Renal cortex interstitium (tissue), 15 donors: Measurements from ENCODE around the gene KCNMB4. TPM values are rescaled to one million over a fixed set of nuclear protein-coding genes. Genes with fewer than 3 reads are reported as not detected.

ENCODE experiments used
- DNase-seq, 11 donors: peaks; one replicate each; pipeline ENCODE4 v3.0.0-alpha.2; 2013; ENCODE audit warnings: low read depth in 9 of 11, low spot score in 4 of 11; ENCODE audit errors: extremely low read depth in 1 of 11
- long read RNA-seq, 16 experiments: transcript quantifications; one replicate each; lab custom pipeline, GENCODE V29; 2026
- polyA plus RNA-seq, 3 donors: library from polyadenylated mRNA; unstranded; fragments of 120-200 nt; gene quantifications; one replicate each; pipeline ENCODE4 v1.2.1, GENCODE V29; 2013; ENCODE audit not compliant: insufficient read length in 3 of 3

The KCNMB4 gene, protein sequence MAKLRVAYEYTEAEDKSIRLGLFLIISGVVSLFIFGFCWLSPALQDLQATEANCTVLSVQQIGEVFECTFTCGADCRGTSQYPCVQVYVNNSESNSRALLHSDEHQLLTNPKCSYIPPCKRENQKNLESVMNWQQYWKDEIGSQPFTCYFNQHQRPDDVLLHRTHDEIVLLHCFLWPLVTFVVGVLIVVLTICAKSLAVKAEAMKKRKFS
- polyA plus RNA-seq = 10 to 100 TPM; 18.4 to 25.7 (median 20.7) TPM
- long read RNA-seq, donor 1, full-length matches to known transcripts = 12 of 12 reads
- long read RNA-seq, donor 1, partial matches to known transcripts = 0 of 12 reads
- long read RNA-seq, donor 1, other reads (novel, unspliced or antisense) = 0 of 12 reads
- long read RNA-seq, donor 2, full-length matches to known transcripts = 9 of 9 reads
- long read RNA-seq, donor 2, partial matches to known transcripts = 0 of 9 reads
- long read RNA-seq, donor 2, other reads (novel, unspliced or antisense) = 0 of 9 reads
- long read RNA-seq, donor 3, full-length matches to known transcripts = 18 of 18 reads
- long read RNA-seq, donor 3, partial matches to known transcripts = 0 of 18 reads
- long read RNA-seq, donor 3, other reads (novel, unspliced or antisense) = 0 of 18 reads
- long read RNA-seq, donor 4, full-length matches to known transcripts = 16 of 16 reads
- long read RNA-seq, donor 4, partial matches to known transcripts = 0 of 16 reads
- long read RNA-seq, donor 4, other reads (novel, unspliced or antisense) = 0 of 16 reads
- long read RNA-seq, donor 5 = 0 reads
- long read RNA-seq, donor 6, full-length matches to known transcripts = 12 of 12 reads
- long read RNA-seq, donor 6, partial matches to known transcripts = 0 of 12 reads
- long read RNA-seq, donor 6, other reads (novel, unspliced or antisense) = 0 of 12 reads
- long read RNA-seq, donor 7, full-length matches to known transcripts = 11 of 11 reads
- long read RNA-seq, donor 7, partial matches to known transcripts = 0 of 11 reads
- long read RNA-seq, donor 7, other reads (novel, unspliced or antisense) = 0 of 11 reads
- long read RNA-seq, donor 8, full-length matches to known transcripts = 21 of 27 reads
- long read RNA-seq, donor 8, partial matches to known transcripts = 6 of 27 reads
- long read RNA-seq, donor 8, other reads (novel, unspliced or antisense) = 0 of 27 reads
- long read RNA-seq, donor 9, full-length matches to known transcripts = 14 of 14 reads
- long read RNA-seq, donor 9, partial matches to known transcripts = 0 of 14 reads
- long read RNA-seq, donor 9, other reads (novel, unspliced or antisense) = 0 of 14 reads
- long read RNA-seq, donor 10, full-length matches to known transcripts = 12 of 12 reads
- long read RNA-seq, donor 10, partial matches to known transcripts = 0 of 12 reads
- long read RNA-seq, donor 10, other reads (novel, unspliced or antisense) = 0 of 12 reads
- long read RNA-seq, donor 11, full-length matches to known transcripts = 11 of 11 reads
- long read RNA-seq, donor 11, partial matches to known transcripts = 0 of 11 reads
- long read RNA-seq, donor 11, other reads (novel, unspliced or antisense) = 0 of 11 reads
- long read RNA-seq, donor 12, full-length matches to known transcripts = 3 of 3 reads
- long read RNA-seq, donor 12, partial matches to known transcripts = 0 of 3 reads
- long read RNA-seq, donor 12, other reads (novel, unspliced or antisense) = 0 of 3 reads
- long read RNA-seq, donor 13 = 0 reads
- long read RNA-seq, donor 14, full-length matches to known transcripts = 16 of 16 reads
- long read RNA-seq, donor 14, partial matches to known transcripts = 0 of 16 reads
- long read RNA-seq, donor 14, other reads (novel, unspliced or antisense) = 0 of 16 reads
- long read RNA-seq, donor 15, full-length matches to known transcripts = 6 of 6 reads
- long read RNA-seq, donor 15, partial matches to known transcripts = 0 of 6 reads
- long read RNA-seq, donor 15, other reads (novel, unspliced or antisense) = 0 of 6 reads
- long read RNA-seq, donor 16, full-length matches to known transcripts = 27 of 27 reads
- long read RNA-seq, donor 16, partial matches to known transcripts = 0 of 27 reads
- long read RNA-seq, donor 16, other reads (novel, unspliced or antisense) = 0 of 27 reads

DNA sequence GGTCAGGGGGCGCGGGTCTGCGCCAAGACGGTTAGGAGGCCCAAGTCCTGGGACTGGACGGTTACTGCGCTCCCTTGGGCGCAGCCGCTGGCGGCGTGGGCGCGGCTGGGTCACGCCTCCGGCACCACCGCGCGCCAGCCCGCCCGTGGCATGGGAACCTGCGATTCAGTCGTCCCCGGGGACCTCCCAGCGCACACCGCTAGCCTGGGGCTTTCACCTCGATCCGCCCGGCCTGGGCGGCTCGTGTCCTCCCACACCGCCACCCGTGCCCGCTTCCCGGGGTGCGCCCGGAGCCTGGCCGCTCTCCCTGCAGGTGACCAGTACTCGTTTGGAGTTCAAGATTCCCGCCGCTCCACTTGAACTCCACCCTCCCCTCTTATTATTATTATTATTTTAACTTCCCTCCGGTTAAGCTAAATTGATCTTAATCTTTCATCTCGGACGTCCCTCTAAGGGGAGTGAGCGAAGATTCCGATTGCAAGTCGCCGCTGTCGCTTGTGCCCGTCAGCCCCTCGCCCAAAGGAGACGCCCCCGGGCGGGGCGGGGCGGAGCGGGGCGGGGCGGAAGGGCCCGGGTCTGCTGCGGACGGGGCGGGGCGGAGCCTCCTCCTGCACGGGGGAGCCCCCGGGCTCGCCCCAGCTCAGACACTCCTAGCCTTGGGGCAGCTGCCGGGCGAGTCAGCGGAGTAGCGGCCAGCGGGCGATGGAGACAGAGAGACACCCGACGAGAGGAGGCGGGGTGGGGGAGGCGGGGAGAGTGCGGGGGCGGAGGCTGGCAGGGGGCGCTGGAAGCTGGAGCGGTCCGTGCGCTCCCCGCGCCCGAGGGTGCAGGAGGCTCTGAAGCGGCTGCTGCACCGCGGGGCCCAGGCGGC lies at the start of gene KCNMB4:
Gene KCNMB4 (plus strand): TSS at position 643 of the 871 bp plus-strand sequence. CDS start 445 bp downstream, outside the sequence.
- peak in 9 of 11 donors; percentile 30 to 70 (median 66) for DNase-seq

DNA sequence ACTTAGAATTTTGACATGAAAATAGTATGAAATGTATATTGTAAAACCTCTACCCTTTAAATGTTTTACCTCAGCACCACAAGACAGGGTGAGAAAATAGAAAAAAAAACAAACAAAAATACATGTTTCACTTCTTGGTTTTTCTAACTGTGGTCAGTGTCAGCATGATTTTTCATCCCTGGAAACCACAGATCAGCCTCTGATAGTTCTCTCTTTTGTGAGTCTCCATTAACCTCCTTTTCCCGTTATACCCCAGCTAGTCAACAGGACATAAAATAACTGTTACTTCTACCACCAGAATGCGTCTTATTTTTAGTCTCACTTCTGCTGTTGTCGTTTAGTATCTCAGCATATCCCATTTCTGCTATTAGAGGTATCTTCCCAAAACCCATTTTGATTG lies 48.3 kb upstream of the KCNMB4 start:
- DNase-seq = peak in 1 of 11 donors; percentile 0

DNA sequence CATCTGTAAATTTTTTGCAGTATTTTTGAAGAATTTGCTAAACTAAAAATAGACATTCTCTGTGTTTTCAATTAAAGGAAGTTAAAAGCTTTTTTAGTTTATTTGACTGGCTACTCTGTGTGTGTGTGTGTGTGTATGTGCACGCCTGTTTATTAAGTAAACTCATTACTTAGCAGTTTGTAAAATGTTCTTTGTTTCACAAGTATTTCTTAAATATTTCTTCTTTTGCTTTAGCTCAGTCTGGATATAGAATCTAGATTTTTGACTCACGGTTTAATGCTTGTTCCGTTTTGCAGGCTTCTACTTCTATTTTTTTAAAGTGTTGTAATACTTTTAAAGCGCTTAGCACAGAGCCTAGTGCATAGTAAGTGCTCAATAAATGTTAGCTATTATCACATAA lies 46.5 kb upstream of the KCNMB4 start:
- no peak for DNase-seq

DNA sequence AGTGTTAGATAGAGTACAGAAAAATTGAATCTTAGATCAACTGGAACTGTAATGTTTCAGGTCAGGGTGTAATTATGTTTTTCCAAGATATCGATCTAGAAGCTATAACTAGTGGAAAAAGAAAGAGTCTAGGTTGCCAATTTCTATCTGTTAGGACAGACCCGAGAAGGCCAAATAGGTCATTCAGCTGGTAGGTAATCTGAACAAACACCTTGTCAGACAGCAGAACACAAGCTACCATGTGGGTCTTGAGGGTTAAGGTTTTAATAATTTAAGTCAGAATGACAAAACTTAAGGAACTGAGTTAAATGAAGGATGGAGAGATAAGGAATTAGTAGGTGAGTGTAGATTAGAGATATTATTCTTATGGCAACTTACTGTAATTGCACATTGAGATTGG lies 44.9 kb upstream of the KCNMB4 start:
- no peak for DNase-seq

DNA sequence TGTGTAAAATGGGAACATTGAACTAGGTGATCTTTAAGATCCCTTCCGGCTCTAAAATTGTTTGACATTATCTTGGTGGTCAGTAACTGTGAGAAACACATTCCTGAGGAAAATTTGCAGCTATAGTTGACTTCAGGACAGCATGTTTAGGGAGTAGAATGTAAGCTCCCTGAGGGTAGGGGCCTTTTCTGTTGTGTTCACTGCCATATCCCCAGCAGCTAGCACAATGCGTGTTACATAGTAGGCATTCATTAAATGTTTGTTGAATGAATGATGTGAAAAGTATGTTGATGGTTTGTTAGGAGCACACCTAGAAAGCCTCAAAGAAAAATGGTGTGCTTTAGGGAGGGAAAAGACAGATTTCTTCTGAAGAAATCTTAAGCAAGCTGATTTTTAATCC lies 38.5 kb upstream of the KCNMB4 start:
- DNase-seq = no peak

DNA sequence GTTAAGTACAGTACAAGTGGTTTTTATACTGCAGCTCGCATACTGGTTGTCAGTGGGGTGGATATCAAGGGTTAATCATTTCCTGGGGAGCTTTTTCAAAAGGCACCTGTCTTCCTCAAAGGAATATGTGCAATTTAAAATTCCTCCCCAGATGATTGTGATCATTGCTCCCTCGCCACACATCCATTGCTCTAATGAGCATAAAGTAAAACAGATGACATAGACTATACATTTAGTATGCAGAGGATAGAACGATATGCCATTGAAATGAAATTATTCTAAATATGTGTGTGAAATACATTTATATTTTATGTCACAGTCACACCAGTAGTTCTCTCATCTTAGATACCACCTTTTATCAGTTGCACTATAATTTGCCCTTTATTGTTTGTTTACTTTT lies 36.4 kb upstream of the KCNMB4 start:
- no peak for DNase-seq

DNA sequence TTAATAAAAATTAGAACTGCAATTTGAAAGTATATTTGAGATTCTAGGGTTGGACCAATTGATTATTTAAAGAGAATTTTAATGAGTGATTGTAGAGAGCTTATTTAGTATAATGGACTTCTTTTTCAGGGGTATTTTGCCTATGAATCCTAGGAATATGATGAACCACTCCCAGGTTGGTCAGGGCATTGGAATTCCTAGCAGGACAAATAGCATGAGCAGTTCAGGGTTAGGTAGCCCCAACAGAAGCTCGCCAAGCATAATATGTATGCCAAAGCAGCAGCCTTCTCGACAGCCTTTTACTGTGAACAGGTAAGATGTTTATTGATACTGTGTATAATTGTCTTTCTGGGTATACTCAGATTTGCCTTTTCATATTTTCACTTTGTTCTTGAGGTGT lies 35.9 kb upstream of the KCNMB4 start:
- DNase-seq = no peak

DNA sequence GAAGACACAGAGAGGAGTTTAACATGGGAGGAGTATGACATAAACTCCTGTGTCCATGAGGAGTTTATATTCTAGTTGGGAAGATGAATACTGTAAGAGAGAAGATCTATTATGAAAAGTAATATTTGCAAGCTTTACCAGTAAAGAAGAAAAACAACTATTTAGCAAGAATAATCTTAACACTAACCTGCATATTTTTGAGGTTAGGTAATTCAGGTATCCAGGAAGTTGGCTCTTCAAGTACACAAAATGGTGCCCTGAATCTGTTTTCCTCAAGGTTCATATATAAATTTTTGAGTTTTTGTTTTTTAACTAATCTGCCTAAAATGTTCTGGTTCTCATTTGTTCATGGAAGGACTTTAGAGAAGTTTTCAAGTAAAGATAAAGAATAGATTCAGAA lies 33.9 kb upstream of the KCNMB4 start:
- DNase-seq = no peak

DNA sequence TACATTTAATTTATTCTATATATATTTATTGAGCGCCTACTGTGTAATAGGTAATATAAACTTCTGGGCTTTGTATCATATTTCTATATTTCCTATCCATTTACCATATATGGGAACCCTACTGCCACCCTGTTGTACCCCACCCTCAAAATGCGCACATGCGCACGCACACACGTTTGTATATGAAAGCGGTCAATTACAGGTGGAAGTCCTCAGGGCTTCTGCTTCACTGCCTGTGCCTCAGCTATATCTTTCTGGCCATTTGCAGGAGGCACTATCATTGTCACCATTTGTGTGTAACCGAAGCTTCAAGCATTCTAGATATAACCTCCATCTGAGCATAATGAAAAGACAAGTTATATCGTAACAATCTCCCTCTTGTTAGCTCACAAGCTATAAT lies 31.3 kb upstream of the KCNMB4 start:
- DNase-seq = no peak

DNA sequence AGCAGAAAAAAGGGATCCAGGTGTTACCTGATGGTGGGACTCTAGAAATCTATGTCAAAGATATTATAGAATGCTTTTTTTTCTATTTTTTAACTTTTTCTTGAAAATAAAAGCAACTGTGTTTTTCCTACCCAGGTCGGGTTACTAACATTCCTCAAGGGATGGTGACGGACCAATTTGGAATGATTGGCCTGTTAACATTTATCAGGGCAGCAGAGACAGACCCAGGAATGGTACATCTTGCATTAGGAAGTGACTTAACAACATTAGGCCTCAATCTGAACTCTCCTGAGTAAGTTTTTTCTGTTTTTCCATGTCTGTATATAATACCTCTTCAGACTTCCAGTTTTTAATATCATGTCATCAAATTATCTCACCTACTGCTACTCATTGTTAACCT lies 27.6 kb upstream of the KCNMB4 start:
- no peak for DNase-seq

DNA sequence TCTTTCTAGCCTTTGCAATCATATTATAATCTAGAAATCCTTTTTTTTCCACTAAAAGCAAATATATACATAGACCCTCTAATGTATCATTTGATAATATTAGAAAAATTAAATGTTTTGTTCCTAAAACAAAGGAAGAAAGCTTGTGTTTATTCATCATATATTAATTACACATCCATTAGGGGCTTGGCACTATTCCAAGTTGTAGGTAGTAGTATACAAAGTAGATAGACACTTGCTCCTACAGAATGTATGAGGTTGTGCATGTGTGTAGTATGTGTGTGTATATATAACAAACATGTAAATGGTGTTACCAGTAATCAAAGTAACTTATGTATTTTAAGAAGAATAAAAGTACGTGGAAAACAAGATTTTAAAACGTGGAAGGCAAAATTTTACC lies 15.0 kb upstream of the KCNMB4 start:
- DNase-seq = no peak

DNA sequence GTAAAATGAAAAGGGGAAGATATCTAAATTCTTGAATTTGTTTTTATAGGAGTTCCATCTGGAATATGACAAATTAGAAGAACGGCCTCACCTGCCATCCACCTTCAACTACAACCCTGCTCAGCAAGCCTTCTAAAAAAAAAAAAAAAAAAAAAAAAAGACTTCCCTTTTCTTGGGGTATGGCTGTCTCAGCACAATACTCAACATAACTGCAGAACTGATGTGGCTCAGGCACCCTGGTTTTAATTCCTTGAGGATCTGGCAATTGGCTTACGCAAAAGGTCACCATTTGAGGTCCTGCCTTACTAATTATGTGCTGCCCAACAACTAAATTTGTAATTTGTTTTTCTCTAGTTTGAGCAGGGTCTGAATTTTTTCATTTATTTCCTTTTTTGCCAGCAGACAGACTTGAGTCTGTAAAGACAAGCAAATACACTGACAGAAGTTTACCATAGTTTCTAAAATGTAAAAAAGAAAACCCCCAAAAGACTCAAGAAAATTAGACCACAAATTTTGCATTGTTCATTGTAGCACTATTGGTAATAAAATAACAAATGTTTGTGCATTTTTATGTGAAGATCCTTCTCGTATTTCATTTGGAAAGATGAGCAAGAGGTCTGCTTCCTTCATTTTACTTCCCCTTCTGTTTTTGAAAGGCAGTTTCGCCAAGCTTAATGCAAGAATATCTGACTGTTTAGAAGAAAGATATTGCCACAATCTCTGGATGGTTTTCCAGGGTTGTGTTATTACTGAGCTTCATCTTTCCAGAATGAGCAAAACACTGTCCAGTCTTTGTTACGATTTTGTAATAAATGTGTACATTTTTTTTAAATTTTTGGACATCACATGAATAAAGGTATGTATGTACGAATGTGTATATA lies 12.1 kb upstream of the KCNMB4 start:
- DNase-seq = no peak

DNA sequence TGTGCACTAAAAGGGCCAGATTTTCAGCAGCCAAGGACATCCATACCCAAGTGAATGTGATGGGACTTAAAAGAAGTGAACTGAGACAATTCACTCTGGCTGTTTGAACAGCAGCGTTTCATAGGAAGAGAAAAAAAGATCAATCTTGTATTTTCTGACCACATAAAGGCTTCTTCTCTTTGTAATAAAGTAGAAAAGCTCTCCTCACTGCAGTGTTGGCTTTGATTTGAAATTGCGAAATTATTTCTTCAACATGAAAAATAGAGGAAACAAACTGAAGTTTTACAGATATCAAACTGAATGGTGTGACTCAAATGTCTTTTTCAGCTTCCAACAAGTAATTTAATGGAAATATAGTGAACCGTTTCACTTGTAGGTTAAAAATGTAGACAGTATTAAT lies 11.3 kb upstream of the KCNMB4 start:
- DNase-seq = no peak

DNA sequence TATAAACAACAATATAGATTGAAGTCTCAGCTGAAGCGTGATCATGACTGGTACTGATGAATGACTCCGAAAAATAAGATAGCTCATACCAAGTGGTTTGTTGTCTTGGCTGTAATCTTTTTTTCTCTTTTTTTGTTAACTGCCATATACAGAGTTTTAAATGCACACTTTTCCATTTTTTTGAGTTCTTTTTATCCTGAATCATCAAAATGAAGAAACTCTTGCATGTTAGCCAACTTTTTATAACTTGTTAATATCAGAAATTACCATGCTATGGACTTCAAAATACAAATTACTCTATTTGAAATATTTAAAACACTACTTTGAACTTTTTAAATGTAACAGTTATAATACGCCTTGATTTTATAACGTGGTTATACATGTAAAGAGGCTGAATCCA lies 10.1 kb upstream of the KCNMB4 start:
- DNase-seq = no peak

DNA sequence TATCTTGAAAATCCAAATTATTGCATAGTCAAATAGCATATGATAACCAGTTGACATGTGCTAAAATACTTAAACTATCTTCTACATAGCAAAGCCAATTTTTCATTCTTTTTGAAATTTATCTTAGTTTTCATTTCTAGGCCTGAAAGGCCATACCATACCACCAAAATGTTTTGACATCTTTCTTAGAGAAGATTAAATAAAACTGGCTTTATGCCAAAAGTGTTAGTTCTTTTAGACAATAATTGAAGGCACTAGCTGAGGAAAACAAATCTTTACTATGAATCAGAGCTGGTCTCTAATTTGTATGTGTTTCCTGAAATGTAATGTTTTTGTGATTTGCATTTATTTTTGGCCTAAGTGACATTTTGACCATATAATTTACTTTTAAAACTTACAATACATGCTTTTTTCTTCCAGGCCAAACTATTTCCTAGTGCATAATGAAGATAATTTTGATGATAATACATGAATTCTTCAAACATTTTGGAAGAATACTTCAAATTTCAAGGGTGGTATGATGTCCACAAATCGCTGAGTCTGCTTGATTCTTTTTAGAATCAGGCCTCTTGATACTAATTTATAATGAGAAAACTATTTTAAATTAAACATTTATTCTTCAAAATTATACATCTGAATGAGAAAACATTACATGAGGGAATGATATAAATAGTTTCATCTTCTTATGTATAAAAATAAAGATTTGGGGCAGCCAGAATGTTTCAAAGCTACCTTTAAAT lies 6.5 kb upstream of the KCNMB4 start:
- no peak for DNase-seq
